GM18517 (cell line): ENCODE data around the gene PMPCB.

Experiments
- ATAC-seq: cut with Tn5 transposase; IDR thresholded peaks from one replicate; pipeline ENCODE4 v1.9.1; 2021; ENCODE audit warnings: mild to moderate bottlenecking, moderate library complexity; ENCODE audit not compliant: unreplicated experiment

Gene PMPCB

GRCh38 chr7:103325744-103326143, 28.5 kb downstream of the PMPCB start:
- no peak for ATAC-seq

- no peak for ATAC-seq
Observed at GRCh38 chr7:103336761-103337160, 39.5 kb downstream of the PMPCB start.

GRCh38 chr7:103338864-103339263, 41.6 kb downstream of the PMPCB start:
- ATAC-seq: no peak

- ATAC-seq: no peak
Observed at GRCh38 chr7:103341466-103341865, 44.2 kb downstream of the PMPCB start.

GRCh38 chr7:103343332-103343731, 46.1 kb downstream of the PMPCB start:
- ATAC-seq: no peak

GRCh38 chr7:103343758-103344452, 46.7 kb downstream of the PMPCB start:
- ATAC-seq: no peak

GRCh38 chr7:103344453-103345149, 47.4 kb downstream of the PMPCB start, which contains the start of gene DNAJC2:
Gene DNAJC2, minus strand, starts transcription at chr7:103344767. Its CDS starts 145 bp downstream, at chr7:103344622.
- peak; percentile 61 for ATAC-seq

- ATAC-seq: no peak
Observed at GRCh38 chr7:103346396-103346795, 49.2 kb downstream of the PMPCB start.

- peak; percentile 72 for ATAC-seq
Observed at GRCh38 chr7:103347507-103348267, 50.5 kb downstream of the PMPCB start, which contains the start of gene PSMC2. Gene PSMC2, plus strand, starts transcription at chr7:103347643. Its CDS starts 69 bp downstream, at chr7:103347712.

GRCh38 chr7:103348452-103348851, 51.2 kb downstream of the PMPCB start:
- peak; percentile 1 for ATAC-seq

GRCh38 chr7:103348959-103349358, 51.7 kb downstream of the PMPCB start:
- no peak for ATAC-seq

- ATAC-seq: no peak
Observed at GRCh38 chr7:103349805-103350204, 52.6 kb downstream of the PMPCB start.
